Measurements from ENCODE around the gene AK5.

AK5 gene

DNA sequence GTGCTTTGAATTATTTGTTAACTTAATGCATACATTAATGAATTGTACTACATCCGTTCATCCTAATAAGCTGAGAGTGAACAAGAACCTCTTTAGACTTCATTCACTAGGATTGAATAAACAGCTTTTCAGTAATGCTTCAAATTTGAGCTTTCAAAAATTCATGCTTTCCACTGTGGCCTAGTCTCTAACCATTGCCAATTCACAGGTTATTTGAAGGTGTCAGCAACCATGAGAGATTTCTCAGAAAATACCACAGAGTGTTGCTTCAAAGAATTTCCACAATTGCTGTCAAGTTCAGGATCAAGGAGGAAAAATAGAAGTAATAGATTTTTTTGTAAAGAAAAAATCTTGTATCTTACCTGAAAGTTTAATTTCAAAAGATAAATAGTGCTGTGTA is 72.7 kb downstream of the AK5 start:
- DNase-seq (ENCODE audit: low read depth in 2 of 2): no peak

DNA sequence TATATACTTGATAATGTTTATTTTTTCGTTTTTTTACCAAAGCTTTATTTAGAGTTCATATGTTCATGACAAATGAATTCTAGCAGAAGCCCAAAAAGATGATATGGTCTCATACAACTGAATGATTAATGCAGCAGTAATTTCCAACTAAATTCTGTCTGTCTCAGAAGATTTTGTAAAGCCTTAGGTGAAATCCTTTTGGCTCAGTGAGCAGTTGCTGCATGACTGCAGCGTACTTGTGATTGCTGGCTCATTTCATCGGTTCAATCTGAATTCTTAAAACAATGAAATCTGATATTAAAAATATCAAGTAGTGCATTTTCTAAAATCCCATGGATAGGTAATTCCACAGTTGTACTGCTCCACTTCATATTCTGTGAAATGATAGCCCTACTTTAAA is 73.2 kb downstream of the AK5 start:
- DNase-seq (ENCODE audit: low read depth in 2 of 2): no peak

DNA sequence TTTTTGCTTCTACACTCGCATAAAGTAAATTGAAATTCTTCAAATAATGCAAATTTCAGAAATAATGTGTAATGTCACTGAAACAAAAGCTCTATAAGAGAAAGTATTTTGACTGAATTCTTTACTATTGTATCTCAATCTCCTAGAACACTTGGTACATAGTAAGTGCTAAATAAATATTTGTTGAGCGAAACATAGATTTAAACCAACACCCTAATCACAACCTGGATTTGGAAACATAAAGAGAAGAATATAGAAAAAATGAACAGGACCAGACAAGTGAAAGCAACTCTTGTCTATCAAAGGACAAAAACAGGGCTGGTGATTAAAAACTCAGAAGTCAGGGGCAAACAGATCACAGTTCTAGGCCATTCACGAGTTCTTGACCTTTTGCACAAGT is 74.3 kb downstream of the AK5 start:
- no peak for DNase-seq (ENCODE audit: low read depth in 2 of 2)

DNA sequence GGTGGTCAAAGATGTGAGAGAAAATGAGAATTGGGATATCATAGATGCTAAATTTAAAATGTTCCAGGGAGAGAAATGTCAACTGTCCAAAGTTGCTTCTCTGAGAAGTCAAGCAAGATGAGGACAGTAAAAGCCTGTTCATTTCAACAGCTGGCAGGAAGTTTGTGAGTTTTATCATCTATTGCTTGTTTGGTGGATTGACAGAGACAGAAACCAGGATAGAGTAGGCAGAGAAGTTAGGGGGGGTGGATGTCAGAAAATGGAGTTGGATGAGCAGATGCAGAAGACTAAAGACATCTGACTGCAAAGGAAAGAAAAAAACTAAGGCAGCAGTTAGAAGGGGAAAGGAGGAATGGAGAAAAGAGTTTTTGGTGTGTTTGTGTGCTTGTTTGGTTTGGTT is 78.4 kb downstream of the AK5 start:
- no peak for DNase-seq (ENCODE audit: low read depth in 2 of 2)

DNA sequence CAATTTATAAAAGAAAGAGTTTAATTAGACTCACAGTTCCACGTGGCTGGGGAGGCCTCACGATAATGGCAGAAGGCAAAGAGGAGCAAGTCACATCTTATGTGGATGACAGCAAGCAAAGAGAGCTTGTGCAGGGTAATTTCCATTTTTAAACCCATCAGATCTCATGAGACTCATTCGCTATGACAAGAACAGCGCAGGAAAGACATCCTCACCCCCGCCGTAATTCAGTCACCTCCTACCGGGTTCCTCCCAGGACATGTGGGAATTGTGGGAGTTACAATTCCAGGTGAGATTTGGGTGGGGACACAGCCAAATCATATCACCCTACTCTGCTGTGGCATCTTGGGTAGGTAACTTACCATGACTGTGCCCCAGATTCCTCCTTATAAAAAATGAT is 79.8 kb downstream of the AK5 start:
- no peak for DNase-seq (ENCODE audit: low read depth in 2 of 2)

DNA sequence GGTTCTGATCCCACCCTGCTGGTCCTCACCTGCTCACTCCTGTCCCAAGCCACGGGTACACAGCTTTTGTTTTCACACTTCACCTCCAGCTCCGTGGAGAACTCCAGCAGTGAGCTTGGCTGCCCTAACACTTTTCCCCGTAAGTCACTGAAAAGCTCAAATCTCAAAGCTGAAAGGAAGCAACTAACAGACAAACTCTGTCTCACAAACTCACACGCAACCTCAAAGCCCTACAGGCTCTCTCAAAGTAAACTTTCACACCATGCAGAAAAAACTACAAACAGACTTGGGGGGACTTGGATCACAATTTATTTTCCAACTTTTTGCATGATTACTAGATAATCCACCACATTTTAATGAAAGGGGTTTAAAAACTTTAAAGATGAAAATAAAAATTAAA is 88.3 kb downstream of the AK5 start:
- DNase-seq (ENCODE audit: low read depth in 2 of 2): no peak

DNA sequence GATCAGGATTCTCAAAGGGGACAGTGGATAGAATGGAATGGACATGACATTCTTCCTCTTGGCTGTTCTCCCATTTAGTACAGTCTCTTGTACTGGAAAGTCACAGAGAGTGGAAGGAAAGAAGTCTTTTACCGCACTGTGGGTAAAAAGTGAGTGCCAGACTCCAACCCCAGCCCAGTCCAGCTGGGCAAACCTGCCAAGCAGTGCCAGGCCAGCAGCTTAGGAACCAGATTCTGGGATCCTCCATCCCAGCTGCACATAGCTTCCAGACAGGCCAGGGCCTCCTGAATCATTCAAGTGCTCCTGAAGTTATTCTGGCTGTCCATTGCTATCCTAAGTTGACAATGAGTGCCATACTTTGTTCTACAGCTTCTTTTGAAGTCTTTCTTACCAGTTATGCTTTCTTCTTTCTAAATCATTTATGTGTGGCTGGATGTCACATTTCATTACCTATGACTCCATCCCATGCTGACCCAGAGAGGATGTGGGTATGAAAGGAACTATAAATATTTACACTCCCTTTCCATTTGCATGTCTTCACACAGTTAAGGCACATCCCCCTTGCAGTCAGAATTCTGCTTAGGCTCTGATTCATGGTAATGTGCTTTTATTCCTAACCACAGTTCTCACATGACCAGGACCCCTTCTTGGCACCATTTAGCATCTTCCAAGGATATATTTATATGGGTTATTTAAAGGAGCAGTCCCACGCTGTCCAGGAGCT is 88.9 kb downstream of the AK5 start:
- no peak for DNase-seq (ENCODE audit: low read depth in 2 of 2)

DNA sequence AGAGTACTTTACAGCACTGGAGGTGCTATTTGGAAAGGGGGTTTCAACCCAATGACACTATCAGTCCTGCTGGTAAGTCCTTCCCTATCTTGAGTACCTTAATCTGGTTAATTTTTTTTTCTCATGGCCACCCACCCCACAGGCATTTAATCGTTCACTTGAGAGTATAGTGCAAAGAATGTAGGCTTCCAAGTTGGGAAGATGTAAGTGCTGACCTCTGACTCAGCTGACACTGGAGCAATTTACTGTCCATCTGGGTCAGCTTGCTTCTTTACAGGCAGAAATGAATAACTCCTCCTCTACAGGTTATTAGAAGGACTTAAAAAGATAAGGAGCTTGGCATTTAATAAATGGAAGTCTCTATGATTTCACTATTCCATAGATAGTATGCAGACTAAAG is 89.6 kb downstream of the AK5 start:
- DNase-seq (ENCODE audit: low read depth in 2 of 2): no peak

DNA sequence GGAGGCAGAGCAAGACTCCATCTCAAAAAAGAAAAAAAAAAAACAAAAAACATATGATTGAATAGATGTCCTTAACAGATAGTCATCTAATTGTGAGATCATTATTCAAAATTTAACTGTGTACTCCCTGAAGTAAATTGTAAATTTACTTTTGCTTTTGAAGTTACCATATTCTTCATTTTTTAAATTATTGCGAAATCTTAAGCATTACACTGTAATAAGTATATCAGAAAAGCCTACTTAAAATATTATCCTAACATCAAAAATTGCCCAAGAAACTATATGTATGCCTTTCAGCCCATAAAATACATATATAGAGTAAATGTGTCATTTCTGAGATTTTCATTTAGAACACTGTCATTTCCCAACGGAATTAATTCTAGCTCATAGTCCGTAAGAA is 91.9 kb downstream of the AK5 start:
- DNase-seq (ENCODE audit: low read depth in 2 of 2): no peak

DNA sequence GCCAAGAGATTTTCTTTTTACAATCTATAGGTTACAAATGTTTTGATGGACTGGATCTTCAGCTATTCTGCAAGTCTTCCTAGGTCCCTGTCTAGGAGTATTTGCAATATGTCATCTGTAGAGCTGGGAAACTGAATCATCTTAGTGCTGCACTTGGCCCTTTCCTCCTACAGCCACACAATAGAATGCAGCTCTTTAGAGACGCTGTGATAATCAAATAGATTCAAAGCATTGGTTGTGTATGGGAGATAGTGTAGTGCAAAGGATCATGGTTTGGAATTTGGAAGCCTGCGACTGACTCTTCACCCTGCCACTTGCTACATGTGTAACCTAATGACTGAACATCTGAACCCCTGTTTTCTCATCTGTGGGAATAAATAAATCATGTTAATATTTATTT is 93.7 kb downstream of the AK5 start:
- no peak for DNase-seq (ENCODE audit: low read depth in 2 of 2)

DNA sequence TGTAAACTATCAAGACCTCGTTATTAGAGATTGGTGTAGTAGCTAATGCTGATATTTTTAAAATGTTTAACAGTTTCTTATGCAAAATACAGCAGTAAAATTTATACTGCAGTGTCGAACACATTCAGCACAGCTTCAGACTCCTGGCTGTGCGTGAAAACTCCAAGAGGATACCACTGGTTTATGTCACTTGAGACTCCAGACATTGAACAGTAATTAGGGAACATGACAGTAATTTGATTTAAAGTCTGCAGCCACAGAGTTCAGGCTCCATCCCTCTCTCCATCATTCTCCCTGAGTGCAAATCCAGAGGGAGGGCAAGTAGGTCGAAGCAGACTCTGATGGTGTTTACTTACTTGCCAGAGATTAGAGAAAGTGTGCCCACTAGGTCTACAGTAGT is 94.2 kb downstream of the AK5 start:
- DNase-seq (ENCODE audit: low read depth in 2 of 2): no peak

DNA sequence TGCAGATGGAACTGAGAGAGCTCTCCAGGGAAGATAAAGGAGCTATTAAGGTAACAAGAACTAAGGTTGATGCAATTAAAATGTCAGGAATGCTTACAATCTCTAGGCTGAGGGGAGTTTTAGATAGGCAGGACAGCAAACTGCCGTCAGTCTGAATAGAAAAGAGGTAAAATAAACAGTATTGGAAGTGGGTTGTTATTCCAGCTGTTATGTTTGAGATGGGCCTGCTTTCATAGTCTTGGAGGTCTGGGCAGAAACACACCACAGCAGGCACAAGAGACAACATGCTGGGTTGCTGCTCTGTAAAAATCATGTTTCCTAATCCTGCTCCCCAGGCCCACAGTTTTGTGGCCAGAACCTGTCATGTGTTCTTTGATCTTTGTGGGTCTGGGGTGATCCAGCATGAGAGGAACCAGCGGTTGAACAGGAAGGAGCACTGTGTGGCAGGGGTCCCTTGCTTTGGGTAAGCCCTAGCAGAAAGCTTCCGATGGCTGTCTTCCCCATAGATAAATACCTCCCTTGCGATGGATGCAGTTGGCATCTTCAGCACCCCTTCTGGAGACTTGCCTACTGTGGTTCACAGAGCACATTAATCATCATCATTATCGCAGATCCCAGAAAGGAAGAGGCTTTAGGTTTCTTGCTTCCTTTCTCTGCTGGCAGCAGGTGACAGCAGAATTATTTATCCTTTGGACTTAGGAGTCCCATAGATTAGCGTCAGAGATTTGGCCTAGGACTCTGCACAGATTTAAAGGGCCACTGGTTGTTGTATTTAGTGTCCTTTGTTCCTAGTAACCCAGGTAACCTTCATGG is 97.1 kb downstream of the AK5 start:
- DNase-seq (ENCODE audit: low read depth in 2 of 2): no peak

DNA sequence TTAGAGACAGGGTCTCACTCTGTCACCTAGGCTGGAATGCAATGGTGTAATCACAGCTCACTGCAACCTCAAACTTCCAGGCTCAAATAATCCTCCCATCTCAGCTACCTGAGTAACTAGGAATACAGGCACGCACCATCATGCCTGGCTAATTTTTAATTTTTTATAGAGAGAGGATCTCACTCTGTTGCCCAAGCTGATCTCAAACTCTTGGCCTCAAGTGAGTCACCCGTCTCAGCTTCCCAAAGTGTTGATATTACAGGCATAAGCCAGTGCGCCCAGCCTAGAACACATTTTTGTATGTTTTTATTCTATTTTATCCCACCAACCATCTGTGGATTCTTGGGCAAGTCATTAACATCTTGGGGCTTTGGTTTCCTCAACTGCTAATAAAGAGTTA is 100.5 kb downstream of the AK5 start:
- DNase-seq (ENCODE audit: low read depth in 2 of 2): no peak

DNA sequence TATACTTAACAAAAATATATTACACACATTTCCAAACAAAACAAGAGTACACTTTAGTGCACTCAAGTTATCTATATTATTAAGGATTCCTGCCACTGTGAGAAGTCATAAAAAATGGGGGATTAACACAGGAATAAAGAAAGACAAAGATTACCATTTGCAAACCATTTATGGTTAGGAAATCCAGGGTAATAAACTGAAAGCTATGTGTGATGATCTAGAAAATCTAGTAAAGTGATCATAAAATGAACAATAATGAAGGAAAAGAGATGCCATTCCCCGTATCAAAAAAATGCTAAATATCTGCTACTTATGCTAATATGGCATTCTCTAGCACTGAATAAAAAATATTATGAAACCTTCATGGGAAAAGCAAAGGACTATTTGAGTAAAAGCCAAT is 101.4 kb downstream of the AK5 start:
- DNase-seq (ENCODE audit: low read depth in 2 of 2): no peak

DNA sequence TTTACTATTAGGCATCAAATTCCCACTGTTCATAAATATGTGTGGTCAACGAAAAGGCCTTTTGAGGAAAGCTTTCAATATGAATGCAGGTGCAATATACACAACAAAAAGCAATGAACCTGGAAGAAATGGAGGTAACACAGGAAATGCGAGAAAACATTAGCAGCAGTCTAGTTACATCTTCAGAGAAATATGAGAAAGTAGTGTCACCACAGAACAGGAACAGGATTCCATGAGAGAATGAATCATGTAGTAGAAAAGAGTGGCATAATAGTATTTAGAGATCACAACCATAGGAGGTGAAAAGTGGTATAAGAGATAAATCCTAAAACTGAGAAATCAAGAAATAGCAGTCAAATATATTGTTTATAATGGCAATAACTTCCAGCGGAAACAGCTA is 103.7 kb downstream of the AK5 start:
- no peak for DNase-seq (ENCODE audit: low read depth in 2 of 2)

DNA sequence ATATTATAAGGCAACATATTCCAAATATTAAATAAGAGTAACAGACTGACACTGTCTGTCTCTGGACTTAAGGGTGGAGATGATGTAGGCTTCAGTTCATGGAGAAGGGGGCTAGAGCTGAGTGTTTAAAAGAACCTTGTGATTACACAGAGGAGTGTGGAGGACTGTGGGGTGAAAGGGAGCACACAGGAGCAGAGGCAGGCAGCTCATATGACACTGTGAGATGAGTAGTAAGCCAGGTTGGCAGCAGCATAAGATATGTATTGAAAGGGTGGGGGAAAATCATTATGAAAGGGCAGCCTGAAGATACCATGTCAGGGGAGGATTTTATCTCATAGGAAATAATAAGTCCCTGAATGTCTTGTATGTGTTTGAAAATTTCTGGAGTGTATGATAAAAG is 104.5 kb downstream of the AK5 start:
- no peak for DNase-seq (ENCODE audit: low read depth in 2 of 2)

DNA sequence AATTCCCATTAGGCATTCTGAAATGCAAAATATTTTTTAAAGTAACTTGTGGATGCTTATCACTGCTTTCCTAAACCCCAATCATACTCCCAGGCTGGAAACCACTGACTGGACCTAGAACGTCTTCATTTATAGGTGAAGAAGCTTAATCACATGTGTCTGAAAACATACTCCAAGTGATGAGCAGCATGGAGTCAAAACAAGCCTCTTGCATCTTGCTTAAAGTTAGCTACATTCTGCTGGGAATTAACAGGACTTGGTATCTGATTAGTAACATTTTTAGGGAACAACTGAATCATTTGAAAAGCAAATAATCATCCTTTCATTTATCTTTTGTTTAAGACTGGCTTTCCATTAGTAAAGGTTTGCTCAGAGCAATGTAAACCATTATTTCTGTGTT is 105.7 kb downstream of the AK5 start:
- no peak for DNase-seq (ENCODE audit: low read depth in 2 of 2)

DNA sequence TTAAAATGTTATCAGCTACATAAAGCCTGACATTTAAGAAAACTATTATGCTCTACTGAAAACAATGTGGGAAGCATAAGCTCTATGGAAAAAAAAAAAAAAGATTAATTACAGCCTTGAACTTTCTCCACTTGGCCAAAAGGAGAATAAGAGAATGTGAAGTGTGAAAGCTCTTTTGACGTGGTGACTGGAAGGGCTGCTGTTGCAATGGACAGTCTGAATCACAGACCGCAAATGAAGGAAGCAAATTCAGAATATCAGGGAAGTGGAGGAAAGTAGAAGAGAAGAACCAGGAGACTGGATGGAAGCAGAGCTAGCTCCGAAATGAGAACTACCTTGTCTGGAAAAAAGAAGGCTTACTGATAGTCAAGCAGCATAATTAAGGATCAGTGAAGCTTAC is 106.8 kb downstream of the AK5 start:
- no peak for DNase-seq (ENCODE audit: low read depth in 2 of 2)

DNA sequence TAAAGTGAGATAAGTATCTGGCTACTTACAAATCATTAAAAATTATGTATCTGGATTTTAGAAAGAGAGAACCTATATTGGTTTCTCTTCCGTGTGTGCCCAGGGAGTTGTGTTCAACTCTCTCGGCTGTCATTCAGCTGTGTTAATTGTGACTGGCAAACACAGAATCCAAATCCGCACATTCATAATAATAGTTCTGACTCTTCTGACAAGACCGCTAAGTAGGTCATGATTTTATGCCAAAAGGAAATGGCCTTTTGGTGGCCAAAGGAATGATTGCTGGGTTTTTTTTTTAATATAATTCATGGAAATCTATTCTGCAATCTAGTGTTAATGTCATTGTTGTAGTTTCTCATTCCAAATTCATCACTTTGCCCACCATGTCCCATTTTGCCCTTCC is 110.7 kb downstream of the AK5 start:
- DNase-seq (ENCODE audit: low read depth in 2 of 2): no peak

DNA sequence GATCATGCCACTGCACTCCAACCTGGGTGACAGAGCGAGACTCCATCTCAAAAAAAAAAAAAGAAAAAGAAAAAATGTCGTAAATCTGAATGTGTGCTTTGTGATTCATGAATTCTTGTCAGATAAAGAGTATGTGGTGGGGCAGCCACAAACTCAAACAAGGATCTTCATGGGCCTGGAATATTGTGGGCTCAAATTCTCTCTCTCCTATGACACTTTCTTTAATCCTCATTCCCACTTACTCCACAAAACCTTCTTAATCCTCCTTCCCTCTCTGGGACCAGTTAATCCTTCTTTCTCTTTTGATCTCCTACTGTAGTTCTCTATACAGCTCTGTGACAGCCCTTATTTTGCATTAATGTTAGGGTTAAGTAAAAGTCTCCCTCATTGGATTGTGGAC is 112.3 kb downstream of the AK5 start:
- DNase-seq (ENCODE audit: low read depth in 2 of 2): no peak

DNA sequence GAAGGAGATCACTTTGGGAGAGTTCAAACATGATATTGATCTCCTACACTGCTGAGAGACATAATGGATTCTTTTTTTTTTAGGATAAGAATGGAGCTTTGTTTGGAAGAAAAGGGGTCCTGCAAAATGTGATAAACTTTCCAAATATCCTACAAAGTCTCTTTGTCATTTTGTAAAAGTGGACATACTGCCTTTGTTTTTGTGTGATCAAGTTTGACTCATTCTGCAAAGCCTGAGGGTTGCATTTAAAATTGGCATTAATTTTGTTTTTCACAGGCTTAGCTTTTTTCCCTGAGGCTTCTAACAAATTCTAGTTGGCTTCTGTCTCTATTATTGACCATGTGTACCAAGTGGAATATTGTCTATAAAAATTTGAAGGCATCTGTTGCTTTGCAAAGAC is 113.2 kb downstream of the AK5 start:
- no peak for DNase-seq (ENCODE audit: low read depth in 2 of 2)

DNA sequence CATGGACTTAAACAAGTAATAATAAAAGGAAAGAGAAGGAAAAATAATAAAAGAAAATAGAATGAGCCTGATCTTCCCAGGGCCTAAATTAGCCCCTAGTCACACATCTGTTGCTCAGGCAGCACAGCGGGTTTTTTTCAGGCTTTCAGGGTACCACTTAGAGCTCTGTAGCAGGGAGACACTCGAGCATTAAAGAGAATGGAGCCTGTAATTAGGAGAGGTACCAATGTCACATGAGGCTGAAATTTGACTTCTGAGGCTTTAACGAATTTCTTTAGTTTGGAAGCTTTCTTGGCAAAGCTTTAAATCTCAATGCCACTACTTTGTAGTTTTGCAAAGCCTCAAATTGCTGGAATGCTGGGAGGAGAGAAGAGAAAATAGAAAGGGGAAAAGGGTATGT is 116.3 kb downstream of the AK5 start:
- no peak for DNase-seq (ENCODE audit: low read depth in 2 of 2)

DNA sequence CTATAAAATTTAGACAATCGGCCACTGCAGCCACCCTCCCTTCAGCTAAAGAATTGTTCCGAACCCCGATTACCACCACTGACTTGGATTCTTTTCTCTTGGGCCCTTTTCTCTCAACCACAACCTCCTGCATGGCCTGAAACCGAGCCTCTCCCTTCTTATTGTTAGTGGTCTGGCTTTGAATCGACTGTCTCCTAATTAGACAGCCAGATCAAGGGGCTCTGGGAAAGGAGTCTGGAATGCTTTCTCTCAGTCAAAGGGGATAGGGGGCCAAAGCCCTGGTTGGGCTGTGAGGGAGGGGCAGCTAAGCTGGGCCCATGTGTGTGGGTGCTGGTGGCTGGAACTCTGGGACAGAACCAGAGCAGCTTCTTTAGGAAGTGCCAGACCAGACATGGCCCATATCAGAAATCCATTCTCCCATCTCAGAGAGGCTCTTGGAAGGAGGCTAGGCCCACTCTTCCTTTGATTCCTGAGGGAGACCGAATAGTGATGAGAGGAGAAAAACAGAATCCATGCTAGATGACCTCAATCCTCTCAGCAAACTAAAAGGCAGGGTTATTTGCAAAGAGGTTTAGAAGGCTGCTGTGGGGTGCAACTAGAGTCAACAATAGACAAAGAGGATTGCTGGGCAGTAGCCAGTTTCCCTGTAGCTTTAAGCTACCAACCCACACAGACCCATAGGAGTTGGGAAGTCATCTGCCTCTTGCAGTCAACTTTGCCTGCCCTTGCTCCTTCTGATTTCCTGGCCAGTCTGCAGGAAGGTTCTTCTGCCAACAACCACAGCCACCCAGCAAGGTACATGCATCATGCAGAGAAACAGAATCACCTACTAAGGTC is 117.6 kb downstream of the AK5 start:
- DNase-seq (ENCODE audit: low read depth in 2 of 2): no peak
